HFFc6 (cell line): ENCODE measurements around the gene PAK1. TPM values are rescaled to one million over a fixed set of nuclear protein-coding genes. Genes with fewer than 3 reads are reported as not detected.
"Not testable (repeated sequence)": the region's sequence is repeated elsewhere in the genome, so short reads cannot be mapped to it uniquely, and the experiment has no call there.

ENCODE experiments used
- DNase-seq: peaks from one replicate; pipeline ENCODE4 v3.0.0-alpha.2; 2018
- H3K27ac Mint-ChIP-seq: 2 replicates; pipeline ENCODE4 v1.8.0; 2020; ENCODE audit warnings: mild to moderate bottlenecking, mixed read lengths
- H3K27me3 Mint-ChIP-seq: 2 replicates; pipeline ENCODE4 v1.8.0; 2021; ENCODE audit warnings: mild to moderate bottlenecking, moderate library complexity, mixed read lengths; ENCODE audit not compliant: insufficient read depth
- H3K36me3 Mint-ChIP-seq: 2 replicates; pipeline ENCODE4 v1.8.0; 2021; ENCODE audit warnings: low read depth, mixed read lengths
- H3K4me1 Mint-ChIP-seq: 2 replicates; pipeline ENCODE4 v1.8.0; 2020; ENCODE audit warnings: low read depth, mixed read lengths
- H3K4me3 Mint-ChIP-seq: 2 replicates; pipeline ENCODE4 v1.8.0; 2020; ENCODE audit warnings: mild to moderate bottlenecking, moderate library complexity, mixed read lengths
- H3K9me3 Mint-ChIP-seq: 2 replicates; pipeline ENCODE4 v1.8.0; 2020; ENCODE audit warnings: mild to moderate bottlenecking, mixed read lengths
- total RNA-seq, 6 experiments: library from RNA; stranded (reverse); fragmentation: NEBNext Ultra II Directional; extraction: Animal tissue kit (Norgen Biotek cat#: 25700); gene quantifications; 2 replicates in 1 of 6; 3 replicates in 5 of 6; pipeline ENCODE4 v1.2.3, GENCODE V29; 2021
- TF ChIP-seq, protein P1 (sequence below): fragments of 200-600 bp; sonication (generic); IDR thresholded peaks from 2 replicates; pipeline ENCODE4 v1.5.0; 2021; ENCODE audit warnings: antibody characterized with exemption, mild to moderate bottlenecking

PAK1 gene
- total RNA-seq, 6 experiments from 2014 or later, result 41.7 to 52.2 (median 48.8) TPM

DNA sequence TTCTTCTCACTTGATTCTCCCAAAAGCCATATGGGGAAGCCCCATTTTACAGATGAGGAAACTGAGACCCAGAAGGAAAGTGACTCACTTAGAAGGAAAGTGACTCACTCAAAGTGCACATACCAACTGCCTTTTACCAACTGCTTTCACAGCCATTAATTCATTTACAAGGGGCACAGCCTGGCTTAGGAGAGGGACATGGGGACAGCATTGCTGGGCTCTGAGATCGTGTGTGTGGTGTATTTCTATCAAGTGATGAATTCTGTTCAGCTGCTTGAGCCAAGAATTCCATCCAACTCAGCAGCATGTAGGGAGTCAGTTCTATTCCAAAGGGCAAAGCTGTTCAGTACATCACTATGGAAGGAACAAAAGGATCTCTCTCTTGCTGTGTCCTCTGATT is 23.5 kb upstream of the PAK1 start:
- Mint-ChIP-seq H3K27me3 (peaks cover 19% of the 10 kb centered on the region), H3K27ac (no peak overlapping the region), H3K4me3 (no peak overlapping the region), H3K36me3 (no peaks in the 10 kb centered on the region; the same call in 1 of the 2 replicates), H3K9me3 (no peaks in the 10 kb centered on the region), H3K4me1 (peaks cover under 1% of the 10 kb centered on the region; the same call in 1 of the 2 replicates)
- TF ChIP-seq, protein P1, sequence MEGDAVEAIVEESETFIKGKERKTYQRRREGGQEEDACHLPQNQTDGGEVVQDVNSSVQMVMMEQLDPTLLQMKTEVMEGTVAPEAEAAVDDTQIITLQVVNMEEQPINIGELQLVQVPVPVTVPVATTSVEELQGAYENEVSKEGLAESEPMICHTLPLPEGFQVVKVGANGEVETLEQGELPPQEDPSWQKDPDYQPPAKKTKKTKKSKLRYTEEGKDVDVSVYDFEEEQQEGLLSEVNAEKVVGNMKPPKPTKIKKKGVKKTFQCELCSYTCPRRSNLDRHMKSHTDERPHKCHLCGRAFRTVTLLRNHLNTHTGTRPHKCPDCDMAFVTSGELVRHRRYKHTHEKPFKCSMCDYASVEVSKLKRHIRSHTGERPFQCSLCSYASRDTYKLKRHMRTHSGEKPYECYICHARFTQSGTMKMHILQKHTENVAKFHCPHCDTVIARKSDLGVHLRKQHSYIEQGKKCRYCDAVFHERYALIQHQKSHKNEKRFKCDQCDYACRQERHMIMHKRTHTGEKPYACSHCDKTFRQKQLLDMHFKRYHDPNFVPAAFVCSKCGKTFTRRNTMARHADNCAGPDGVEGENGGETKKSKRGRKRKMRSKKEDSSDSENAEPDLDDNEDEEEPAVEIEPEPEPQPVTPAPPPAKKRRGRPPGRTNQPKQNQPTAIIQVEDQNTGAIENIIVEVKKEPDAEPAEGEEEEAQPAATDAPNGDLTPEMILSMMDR, result no peak
- DNase-seq, result no peak

DNA sequence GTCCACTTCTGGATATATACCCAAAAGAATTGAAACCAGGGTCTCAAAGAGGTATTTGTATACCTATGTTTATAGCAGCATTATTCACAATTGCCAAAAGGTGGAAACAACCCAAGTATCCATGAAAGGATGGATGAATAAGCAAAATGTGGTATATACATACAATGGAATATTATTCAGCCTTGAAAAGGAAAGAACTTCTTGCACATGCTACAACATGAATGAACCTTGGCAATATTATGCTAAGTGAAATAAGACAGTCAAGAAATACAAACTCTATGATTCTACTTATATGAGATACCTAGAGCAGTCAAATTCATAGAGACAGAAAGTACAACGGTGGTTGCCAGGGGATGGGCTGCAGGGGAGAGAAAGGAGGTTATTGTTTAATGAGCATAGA is 21.6 kb upstream of the PAK1 start:
- no peak for DNase-seq
- no peak overlapping the region for H3K27ac Mint-ChIP-seq
- no peaks in the 10 kb centered on the region; the same call in 1 of the 2 replicates for H3K36me3 Mint-ChIP-seq
- no peaks in the 10 kb centered on the region for H3K9me3 Mint-ChIP-seq
- H3K27me3 Mint-ChIP-seq, result peaks cover 19% of the 10 kb centered on the region
- H3K4me1 Mint-ChIP-seq, result no peaks in the 10 kb centered on the region
- TF ChIP-seq, protein P1, result no peak
- no peak overlapping the region for H3K4me3 Mint-ChIP-seq

DNA sequence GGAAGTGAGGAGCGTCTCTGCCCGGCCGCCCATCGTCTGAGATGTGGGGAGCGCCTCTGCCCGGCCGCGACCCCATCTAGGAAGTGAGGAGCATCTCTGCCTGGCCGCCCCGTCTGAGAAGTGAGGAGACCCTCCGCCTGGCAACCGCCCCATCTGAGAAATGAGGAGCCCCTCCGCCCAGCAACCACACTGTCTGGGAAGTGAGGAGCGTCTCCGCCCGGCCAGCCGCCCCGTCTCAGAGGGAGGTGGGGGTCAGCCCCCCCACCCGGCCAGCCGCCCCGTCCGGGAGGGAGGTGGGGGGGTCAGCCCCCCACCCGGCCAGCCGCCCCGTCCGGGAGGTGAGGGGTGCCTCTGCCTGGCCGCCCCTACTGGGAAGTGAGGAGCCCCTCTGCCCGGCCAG is 16.1 kb upstream of the PAK1 start:
- H3K27me3 Mint-ChIP-seq, result peaks cover 21% of the 10 kb centered on the region; the same call in 1 of the 2 replicates
- not testable (repeated sequence) for H3K4me1 Mint-ChIP-seq, DNase-seq, H3K9me3 Mint-ChIP-seq, H3K4me3 Mint-ChIP-seq, H3K27ac Mint-ChIP-seq, H3K36me3 Mint-ChIP-seq

DNA sequence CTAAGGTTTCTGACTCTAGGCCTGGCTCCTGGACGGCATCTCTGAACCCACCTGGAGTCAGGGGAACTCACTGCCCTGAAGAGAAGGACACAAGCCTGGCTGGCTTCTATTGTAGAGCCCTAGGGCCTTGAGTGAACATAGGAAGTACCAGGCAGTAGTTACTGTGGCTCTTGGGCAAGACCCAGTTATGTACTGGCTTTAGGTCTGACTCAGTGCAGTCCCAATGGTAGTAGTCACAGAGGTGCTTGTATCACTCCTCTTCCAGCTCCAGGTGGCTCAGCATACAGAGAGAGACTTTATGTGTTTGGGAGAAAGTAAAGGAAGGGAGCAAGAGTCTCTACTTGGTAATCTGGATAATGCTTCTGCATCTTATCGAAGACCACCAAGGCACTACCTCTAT is 13.9 kb upstream of the PAK1 start:
- Mint-ChIP-seq H3K4me3 (no peak overlapping the region), H3K9me3 (no peaks in the 10 kb centered on the region), H3K4me1 (no peaks in the 10 kb centered on the region), H3K27me3 (peaks cover 15% of the 10 kb centered on the region; the same call in 1 of the 2 replicates), H3K27ac (no peak overlapping the region), H3K36me3 (no peaks in the 10 kb centered on the region)
- DNase-seq, result no peak
- TF ChIP-seq, protein P1, result no peak

DNA sequence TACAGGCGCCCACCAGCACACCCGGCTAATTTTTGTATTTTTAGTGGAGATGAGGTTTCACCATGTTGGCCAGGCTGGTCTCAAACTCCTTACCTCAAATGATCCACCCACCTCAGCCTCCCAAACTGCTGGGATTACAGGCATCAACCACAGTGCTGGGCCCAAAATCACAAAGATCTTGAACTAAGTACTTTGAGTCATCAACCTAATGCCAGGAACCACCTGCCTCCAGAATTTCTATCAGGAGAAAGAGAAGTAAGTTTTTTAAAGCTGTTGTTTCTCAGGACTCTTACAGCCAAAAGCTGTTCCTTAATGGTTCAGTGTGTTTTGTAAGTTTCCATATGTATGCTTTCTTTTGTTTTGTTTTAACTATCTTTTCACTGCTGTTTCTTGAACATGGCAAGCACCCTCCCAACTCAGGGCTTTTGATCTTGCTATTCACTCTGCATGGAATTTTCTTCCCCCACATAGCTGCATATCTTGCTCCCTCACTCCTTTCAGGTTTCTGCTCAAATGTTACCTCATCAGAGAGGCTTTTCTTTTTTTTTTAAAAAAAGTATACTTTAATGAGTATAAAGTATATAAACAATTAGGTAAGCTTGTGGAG is 6.0 kb upstream of the PAK1 start:
- H3K9me3 Mint-ChIP-seq, result no peaks in the 10 kb centered on the region
- H3K36me3 Mint-ChIP-seq, result no peaks in the 10 kb centered on the region
- H3K4me3 Mint-ChIP-seq, result no peak overlapping the region
- no peak overlapping the region for H3K27ac Mint-ChIP-seq
- TF ChIP-seq, protein P1, result no peak
- peaks cover 10% of the 10 kb centered on the region; the same call in 1 of the 2 replicates for H3K27me3 Mint-ChIP-seq
- no peak for DNase-seq
- H3K4me1 Mint-ChIP-seq, result no peaks in the 10 kb centered on the region

DNA sequence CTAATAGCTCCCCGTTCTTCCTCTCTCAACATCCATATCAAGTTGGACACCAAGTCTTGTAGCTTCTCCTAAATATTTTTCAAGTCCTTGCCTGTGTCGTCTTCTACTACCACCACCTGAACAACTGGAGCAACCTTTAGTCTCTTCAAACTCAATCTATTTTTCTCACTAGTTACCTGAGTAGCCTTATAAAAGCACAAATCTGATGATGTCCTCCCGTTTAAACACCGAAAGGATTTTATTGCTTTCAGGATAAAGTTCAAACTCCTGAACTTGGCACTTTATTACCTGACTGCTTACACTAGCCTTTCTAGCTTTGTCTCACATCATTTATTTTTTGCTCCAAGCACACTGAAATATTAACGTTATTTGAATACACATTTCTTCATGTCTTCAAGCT is 1.3 kb upstream of the PAK1 start:
- Mint-ChIP-seq H3K36me3 (no peaks in the 10 kb centered on the region), H3K27ac (no peak overlapping the region), H3K4me3 (no peak overlapping the region), H3K4me1 (peaks cover 6% of the 10 kb centered on the region), H3K9me3 (no peaks in the 10 kb centered on the region), H3K27me3 (peaks cover 36% of the 10 kb centered on the region)
- no peak for DNase-seq
- TF ChIP-seq, protein P1, result no peak
